GM12892 (cell line): ENCODE results near the gene HAUS8.

Experiments used
- POLR2A ChIP-seq: IDR thresholded peaks from 2 replicates; pipeline ENCODE4 v1.6.1; 2011; ENCODE audit warnings: low read depth, low read length, control low read depth
- POLR2AphosphoS5 ChIP-seq: IDR thresholded peaks from 2 replicates; pipeline ENCODE4 v1.6.1; 2011; ENCODE audit warnings: low read depth, low read length, control low read depth
- TAF1 ChIP-seq: IDR thresholded peaks from 2 replicates; pipeline ENCODE4 v1.6.1; 2011; ENCODE audit warnings: low read depth, mild to moderate bottlenecking, control low read depth, low read length, borderline replicate concordance

GRCh38 chr19:17113127-17113785 is 38.0 kb upstream of the HAUS8 start:
- TF ChIP-seq POLR2A (no peak), POLR2AphosphoS5 (no peak), TAF1 (no peak)
